HG03439 (cell line): ENCODE results near the gene SLC26A1.
"Not testable (repeated sequence)": the region's sequence is repeated elsewhere in the genome, so short reads cannot be mapped to it uniquely, and the experiment has no call there.

Source experiments
- ATAC-seq: cut with Tn5 transposase; IDR thresholded peaks from one replicate; pipeline ENCODE4 v1.9.1; 2021; ENCODE audit warnings: mild to moderate bottlenecking, moderate library complexity; ENCODE audit not compliant: unreplicated experiment

The SLC26A1 gene

GRCh38 chr4:999882-1000425 is 6.8 kb upstream of the SLC26A1 start:
- no peak for ATAC-seq

GRCh38 chr4:999240-999863 is 6.1 kb upstream of the SLC26A1 start:
- not testable (repeated sequence) for ATAC-seq

GRCh38 chr4:998096-998691 is 5.0 kb upstream of the SLC26A1 start:
- ATAC-seq: no peak

- ATAC-seq: no peak
Measured at GRCh38 chr4:997375-998071, 4.3 kb upstream of the SLC26A1 start.

GRCh38 chr4:996997-997374 is 3.8 kb upstream of the SLC26A1 start:
- ATAC-seq: no peak

GRCh38 chr4:996030-996996 is 3.1 kb upstream of the SLC26A1 start:
- ATAC-seq: no peak

- ATAC-seq: no peak
Measured at GRCh38 chr4:995311-996026, 2.3 kb upstream of the SLC26A1 start.

GRCh38 chr4:992297-993110 is 700 bp downstream of the SLC26A1 start:
- ATAC-seq: no peak

- ATAC-seq: no peak
Measured at GRCh38 chr4:991451-992296, 1.5 kb downstream of the SLC26A1 start.

- ATAC-seq: no peak
Measured at GRCh38 chr4:990746-991367, 2.3 kb downstream of the SLC26A1 start.

- ATAC-seq: no peak
Measured at GRCh38 chr4:989722-990471, 3.3 kb downstream of the SLC26A1 start.

- ATAC-seq: no peak
Measured at GRCh38 chr4:988726-989721, 4.2 kb downstream of the SLC26A1 start.

GRCh38 chr4:987624-988513 is 5.3 kb downstream of the SLC26A1 start:
- ATAC-seq: no peak

GRCh38 chr4:986879-987623 is 6.2 kb downstream of the SLC26A1 start, which contains the start of gene IDUA:
Gene IDUA, plus strand, starts transcription at chr4:987044. Its CDS starts 41 bp downstream, at chr4:987085.
- ATAC-seq: peak; percentile 72
